Measurements from ENCODE around the gene NDUFAF8. TPM values are rescaled to one million over a fixed set of nuclear protein-coding genes. Genes with fewer than 3 reads are reported as not detected.

The NDUFAF8 gene
- total RNA-seq, 1 experiment from 2014 or later: 34.7 TPM

- Histone ChIP-seq H3K27ac (ENCODE audit: low read length) (no peak overlapping the region), H3K9ac (ENCODE audit: low read length) (no peak overlapping the region), H3K4me1 (ENCODE audit: low read length) (no peaks in the 10 kb centered on the region; the same call in 1 of the 2 replicates), H3K4me3 (ENCODE audit: low read length) (no peak overlapping the region), H3K9me2 (replicated peaks; ENCODE audit: insufficient read depth, low read length) (no peaks in the 10 kb centered on the region), H3K9me3 (ENCODE audit: low read length) (no peaks in the 10 kb centered on the region), H3K79me2 (ENCODE audit: low read length) (peaks cover 51% of the 10 kb centered on the region), H3K27me3 (ENCODE audit: low read length) (no peaks in the 10 kb centered on the region), H3K36me3 (ENCODE audit: insufficient read depth, low read length) (peaks cover 4% of the 10 kb centered on the region; the same call in 1 of the 2 replicates), H2AFZ (ENCODE audit: low read length) (no peak overlapping the region), H4K20me1 (ENCODE audit: insufficient read depth, low read depth, low read length) (peaks cover 14% of the 10 kb centered on the region), H3K4me2 (ENCODE audit: low read depth, low read length, poor library complexity, severe bottlenecking) (no peak overlapping the region)
- DNase-seq: no peak
These were observed 46.8 kb downstream of the NDUFAF8 start for GRCh38 chr17:81285894-81286293.

- no peaks in the 10 kb centered on the region; the same call in 1 of the 2 replicates for H3K4me1 ChIP-seq (ENCODE audit: low read length)
- peaks cover 58% of the 10 kb centered on the region for H3K79me2 ChIP-seq (ENCODE audit: low read length)
- no peak overlapping the region for H3K4me2 ChIP-seq (ENCODE audit: low read depth, low read length, poor library complexity, severe bottlenecking)
- no peaks in the 10 kb centered on the region for H3K9me3 ChIP-seq (ENCODE audit: low read length)
- DNase-seq: no peak
- no peak overlapping the region for H2AFZ ChIP-seq (ENCODE audit: low read length)
- peaks cover 4% of the 10 kb centered on the region; the same call in 1 of the 2 replicates for H3K36me3 ChIP-seq (ENCODE audit: insufficient read depth, low read length)
- H4K20me1 ChIP-seq (ENCODE audit: insufficient read depth, low read depth, low read length): peaks cover 21% of the 10 kb centered on the region
- no peak overlapping the region for H3K9ac ChIP-seq (ENCODE audit: low read length)
- H3K27ac ChIP-seq (ENCODE audit: low read length): no peak overlapping the region
- H3K27me3 ChIP-seq (ENCODE audit: low read length): no peaks in the 10 kb centered on the region
- H3K4me3 ChIP-seq (ENCODE audit: low read length): no peak overlapping the region
- H3K9me2 ChIP-seq (replicated peaks; ENCODE audit: insufficient read depth, low read length): no peaks in the 10 kb centered on the region
These were observed 47.5 kb downstream of the NDUFAF8 start for GRCh38 chr17:81286491-81287145.

- Histone ChIP-seq H4K20me1 (ENCODE audit: insufficient read depth, low read depth, low read length) (peaks cover 22% of the 10 kb centered on the region), H3K27me3 (ENCODE audit: low read length) (no peaks in the 10 kb centered on the region), H3K4me2 (ENCODE audit: low read depth, low read length, poor library complexity, severe bottlenecking) (no peak overlapping the region), H3K79me2 (ENCODE audit: low read length) (peaks cover 61% of the 10 kb centered on the region), H3K4me1 (ENCODE audit: low read length) (no peaks in the 10 kb centered on the region; the same call in 1 of the 2 replicates), H3K9me2 (replicated peaks; ENCODE audit: insufficient read depth, low read length) (no peaks in the 10 kb centered on the region), H3K9ac (ENCODE audit: low read length) (no peak overlapping the region), H3K27ac (ENCODE audit: low read length) (no peak overlapping the region), H3K4me3 (ENCODE audit: low read length) (no peak overlapping the region), H3K9me3 (ENCODE audit: low read length) (no peaks in the 10 kb centered on the region), H2AFZ (ENCODE audit: low read length) (no peak overlapping the region), H3K36me3 (ENCODE audit: insufficient read depth, low read length) (peaks cover 4% of the 10 kb centered on the region; the same call in 1 of the 2 replicates)
- no peak for DNase-seq
These were observed 48.0 kb downstream of the NDUFAF8 start for GRCh38 chr17:81287152-81287551.

DNA sequence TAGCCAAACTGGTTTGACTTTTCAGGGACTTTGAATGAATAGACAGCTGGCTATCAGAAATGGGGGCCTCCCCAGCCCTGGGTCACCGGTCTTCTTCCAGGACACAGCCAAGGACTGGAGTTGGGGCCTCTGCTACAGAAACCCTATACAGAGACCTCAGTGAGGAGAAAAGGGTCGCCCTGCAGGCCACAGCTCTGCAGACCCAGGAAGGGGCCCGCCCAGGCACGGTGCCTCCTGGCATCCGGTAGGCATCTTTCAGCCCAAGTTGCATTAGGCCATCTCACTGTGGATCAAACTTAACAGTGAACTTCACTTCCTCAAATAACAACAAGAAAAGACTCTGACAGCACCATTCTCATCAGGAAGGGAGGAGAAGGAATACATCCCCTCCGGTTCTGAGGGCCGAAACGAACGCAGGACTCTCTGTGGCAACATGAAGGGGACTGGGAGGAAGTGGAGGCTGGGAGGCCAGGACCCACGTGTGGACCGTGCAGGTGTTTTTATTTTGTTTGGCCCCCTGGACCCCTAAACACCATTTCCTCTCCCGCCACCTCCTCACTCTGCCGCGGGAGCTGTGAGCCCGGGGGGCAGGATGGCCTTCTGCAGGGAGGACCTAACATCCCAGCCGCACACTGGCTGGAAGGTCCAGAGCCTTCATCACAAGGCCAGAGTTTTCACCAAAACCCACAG, 48.8 kb downstream of the NDUFAF8 start:
- Histone ChIP-seq H3K9me2 (replicated peaks; ENCODE audit: insufficient read depth, low read length) (no peaks in the 10 kb centered on the region), H3K27me3 (ENCODE audit: low read length) (no peaks in the 10 kb centered on the region), H3K4me2 (ENCODE audit: low read depth, low read length, poor library complexity, severe bottlenecking) (no peak overlapping the region), H3K9me3 (ENCODE audit: low read length) (no peaks in the 10 kb centered on the region), H3K79me2 (ENCODE audit: low read length) (peaks cover 67% of the 10 kb centered on the region), H3K9ac (ENCODE audit: low read length) (no peak overlapping the region), H3K4me3 (ENCODE audit: low read length) (no peak overlapping the region), H3K4me1 (ENCODE audit: low read length) (no peaks in the 10 kb centered on the region; the same call in 1 of the 2 replicates), H3K27ac (ENCODE audit: low read length) (no peak overlapping the region), H2AFZ (ENCODE audit: low read length) (no peak overlapping the region), H3K36me3 (ENCODE audit: insufficient read depth, low read length) (peaks cover 4% of the 10 kb centered on the region; the same call in 1 of the 2 replicates), H4K20me1 (ENCODE audit: insufficient read depth, low read depth, low read length) (peaks cover 22% of the 10 kb centered on the region)
- no peak for DNase-seq

- no peaks in the 10 kb centered on the region for H3K27me3 ChIP-seq (ENCODE audit: low read length)
- no peak overlapping the region for H2AFZ ChIP-seq (ENCODE audit: low read length)
- no peak overlapping the region for H3K27ac ChIP-seq (ENCODE audit: low read length)
- no peaks in the 10 kb centered on the region for H3K9me2 ChIP-seq (replicated peaks; ENCODE audit: insufficient read depth, low read length)
- H3K9ac ChIP-seq (ENCODE audit: low read length): no peak overlapping the region
- no peak overlapping the region for H3K4me3 ChIP-seq (ENCODE audit: low read length)
- peaks cover 7% of the 10 kb centered on the region for H3K4me1 ChIP-seq (ENCODE audit: low read length)
- no peaks in the 10 kb centered on the region for H3K9me3 ChIP-seq (ENCODE audit: low read length)
- peaks cover 4% of the 10 kb centered on the region; the same call in 1 of the 2 replicates for H3K36me3 ChIP-seq (ENCODE audit: insufficient read depth, low read length)
- peaks cover 22% of the 10 kb centered on the region for H4K20me1 ChIP-seq (ENCODE audit: insufficient read depth, low read depth, low read length)
- no peak overlapping the region for H3K4me2 ChIP-seq (ENCODE audit: low read depth, low read length, poor library complexity, severe bottlenecking)
- no peak for DNase-seq
- H3K79me2 ChIP-seq (ENCODE audit: low read length): peaks cover 75% of the 10 kb centered on the region
These were observed 49.6 kb downstream of the NDUFAF8 start for GRCh38 chr17:81288715-81289114.

DNA sequence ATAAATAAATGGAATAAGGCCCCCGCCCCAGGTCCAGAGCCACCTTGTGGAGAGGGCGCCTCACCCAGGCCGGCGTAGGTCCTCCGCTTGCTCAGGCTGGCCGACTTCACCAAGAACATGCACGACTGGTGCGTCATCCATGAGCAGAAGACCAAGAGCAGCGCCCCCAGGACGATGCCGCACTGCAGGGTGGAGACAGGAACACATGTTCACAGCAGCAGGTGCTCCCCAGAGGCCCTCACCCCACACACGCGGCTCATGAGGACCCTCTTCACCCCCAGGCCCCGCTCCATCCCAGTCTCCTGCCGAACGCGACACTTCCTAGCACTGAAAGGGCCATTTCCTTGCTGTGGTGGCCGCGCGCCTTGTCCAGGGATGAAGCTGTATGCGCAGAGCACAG, 50.5 kb downstream of the NDUFAF8 start:
- H3K4me2 ChIP-seq (ENCODE audit: low read depth, low read length, poor library complexity, severe bottlenecking): no peak overlapping the region
- H3K9me2 ChIP-seq (replicated peaks; ENCODE audit: insufficient read depth, low read length): no peaks in the 10 kb centered on the region
- no peaks in the 10 kb centered on the region for H3K9me3 ChIP-seq (ENCODE audit: low read length)
- no peak overlapping the region for H2AFZ ChIP-seq (ENCODE audit: low read length)
- H3K4me1 ChIP-seq (ENCODE audit: low read length): peaks cover 14% of the 10 kb centered on the region
- H3K4me3 ChIP-seq (ENCODE audit: low read length): no peak overlapping the region
- no peaks in the 10 kb centered on the region for H3K27me3 ChIP-seq (ENCODE audit: low read length)
- peaks cover 84% of the 10 kb centered on the region for H3K79me2 ChIP-seq (ENCODE audit: low read length)
- H3K27ac ChIP-seq (ENCODE audit: low read length): no peak overlapping the region
- H3K36me3 ChIP-seq (ENCODE audit: insufficient read depth, low read length): peaks cover 4% of the 10 kb centered on the region; the same call in 1 of the 2 replicates
- H3K9ac ChIP-seq (ENCODE audit: low read length): no peak overlapping the region
- peaks cover 22% of the 10 kb centered on the region for H4K20me1 ChIP-seq (ENCODE audit: insufficient read depth, low read depth, low read length)
- DNase-seq: no peak

DNA sequence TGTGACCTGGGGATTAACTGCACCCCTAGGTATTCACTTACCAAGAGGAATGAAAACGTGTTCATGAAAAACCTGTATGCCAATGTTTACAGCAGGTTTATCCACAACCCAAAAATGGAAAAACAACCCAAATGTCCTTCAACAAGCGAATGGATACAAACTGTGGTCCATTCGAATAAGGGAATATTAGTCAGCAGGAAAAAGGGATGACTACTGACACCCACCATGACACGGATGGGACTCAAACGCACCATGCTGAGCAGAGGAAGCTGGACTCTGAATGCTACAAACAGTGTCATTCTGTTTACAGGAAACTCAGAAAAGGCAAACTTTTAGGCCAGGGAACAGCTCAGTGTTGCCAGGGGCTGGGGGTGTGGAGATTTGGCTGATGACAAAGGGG, 51.1 kb downstream of the NDUFAF8 start:
- DNase-seq: no peak
- Histone ChIP-seq H3K4me2 (ENCODE audit: low read depth, low read length, poor library complexity, severe bottlenecking) (no peak overlapping the region), H2AFZ (ENCODE audit: low read length) (no peak overlapping the region), H3K36me3 (ENCODE audit: insufficient read depth, low read length) (peaks cover 4% of the 10 kb centered on the region; the same call in 1 of the 2 replicates), H4K20me1 (ENCODE audit: insufficient read depth, low read depth, low read length) (peaks cover 22% of the 10 kb centered on the region), H3K9ac (ENCODE audit: low read length) (no peak overlapping the region), H3K9me2 (replicated peaks; ENCODE audit: insufficient read depth, low read length) (no peaks in the 10 kb centered on the region), H3K27me3 (ENCODE audit: low read length) (no peaks in the 10 kb centered on the region), H3K9me3 (ENCODE audit: low read length) (no peaks in the 10 kb centered on the region), H3K27ac (ENCODE audit: low read length) (no peak overlapping the region), H3K4me3 (ENCODE audit: low read length) (no peak overlapping the region), H3K79me2 (ENCODE audit: low read length) (peaks cover 85% of the 10 kb centered on the region), H3K4me1 (ENCODE audit: low read length) (peaks cover 14% of the 10 kb centered on the region)

All from Karpas-422 (cell line).